Nucleus accumbens (tissue), 56 donors: ENCODE measurements around the gene F7.

Experiments used
- DNase-seq, 56 donors: peaks; one replicate each; lab custom pipeline; 2025; lab: John Stamatoyannopoulos, UW

Gene F7

GRCh38 chr13:113125506-113126264 lies 20.1 kb downstream of the F7 start:
- DNase-seq: no peak

- DNase-seq: no peak
These were observed 20.9 kb downstream of the F7 start for GRCh38 chr13:113126265-113127150.

- DNase-seq: no peak
These were observed 23.9 kb downstream of the F7 start for GRCh38 chr13:113129480-113129879.

GRCh38 chr13:113129921-113130750 lies 24.5 kb downstream of the F7 start:
- DNase-seq: peak in 1 of 56 donors; percentile 28

- no peak for DNase-seq
These were observed 29.7 kb downstream of the F7 start for GRCh38 chr13:113135281-113135760.

GRCh38 chr13:113137691-113138298 lies 32.2 kb downstream of the F7 start:
- DNase-seq: no peak

GRCh38 chr13:113138792-113139551 lies 33.4 kb downstream of the F7 start:
- DNase-seq: no peak

GRCh38 chr13:113139577-113139976 lies 34.0 kb downstream of the F7 start:
- DNase-seq: no peak

- no peak for DNase-seq
These were observed 35.3 kb downstream of the F7 start for GRCh38 chr13:113140677-113141600.

GRCh38 chr13:113141601-113141970 lies 36.0 kb downstream of the F7 start:
- no peak for DNase-seq

GRCh38 chr13:113142876-113143275 lies 37.3 kb downstream of the F7 start:
- DNase-seq: no peak

- no peak for DNase-seq
These were observed 38.1 kb downstream of the F7 start for GRCh38 chr13:113143466-113144254.

GRCh38 chr13:113144255-113144629 lies 38.7 kb downstream of the F7 start:
- no peak for DNase-seq

GRCh38 chr13:113145496-113145895 lies 39.9 kb downstream of the F7 start:
- DNase-seq: no peak

- no peak for DNase-seq
These were observed 40.5 kb downstream of the F7 start for GRCh38 chr13:113145911-113146598.

- no peak for DNase-seq
These were observed 41.2 kb downstream of the F7 start for GRCh38 chr13:113146750-113147149.

- no peak for DNase-seq
These were observed 41.6 kb downstream of the F7 start for GRCh38 chr13:113147206-113147605.
